Measurements from ENCODE around the gene FRMD4A.

- TF ChIP-seq CTCF (IDR thresholded peaks at IDR 0.05) (no peak), POLR2A (IDR thresholded peaks at IDR 0.05) (no peak), POLR2AphosphoS5 (IDR thresholded peaks at IDR 0.05) (no peak)
These were observed 631.5 kb downstream of the FRMD4A start for GRCh38 chr10:13699216-13699615.
